Activated CD8-positive, alpha-beta memory T cell treated with anti-CD3 and anti-CD28 coated beads, Interleukin-2, amount 50 U/mL, for 1 hour (primary cell): ENCODE measurements around the gene FLVCR1.

Source experiments
- DNase-seq: peaks from one replicate; pipeline ENCODE4 v3.0.0-alpha.2; 2020; ENCODE audit errors: extremely low read depth

Gene FLVCR1

GRCh38 chr1:212945463-212946160 lies 87.5 kb downstream of the FLVCR1 start:
- no peak for DNase-seq

- no peak for DNase-seq
These were observed 88.8 kb downstream of the FLVCR1 start for GRCh38 chr1:212946872-212947271.
